BE2C (cell line): Measurements from ENCODE around the gene GADD45B.
"Not testable (repeated sequence)": the region's sequence is repeated elsewhere in the genome, so short reads cannot be mapped to it uniquely, and the experiment has no call there.

Source experiments
- DNase-seq: peaks from one replicate; pipeline ENCODE4 v3.0.0-alpha.2; 2020
- H3K27me3 ChIP-seq: fragments of 250-450 bp; sonication (Bioruptor Pico); 2 replicates; pipeline ENCODE4 v1.5.1; 2020; ENCODE audit warnings: mild to moderate bottlenecking
- H3K36me3 ChIP-seq: fragments of 250-450 bp; sonication (Bioruptor Pico); 2 replicates; pipeline ENCODE4 v1.5.1; 2020; ENCODE audit warnings: mild to moderate bottlenecking
- H3K4me1 ChIP-seq: fragments of 250-450 bp; sonication (Bioruptor Pico); 2 replicates; pipeline ENCODE4 v1.5.1; 2020
- H3K4me3 ChIP-seq: 2 replicates; pipeline ENCODE4 v1.5.1; 2011; ENCODE audit warnings: low read depth, low read length
- H3K9me3 ChIP-seq: fragments of 250-450 bp; sonication (Bioruptor Pico); 2 replicates; pipeline ENCODE4 v1.5.1; 2020
- TF ChIP-seq, protein P1 (sequence below): IDR thresholded peaks from 2 replicates; pipeline ENCODE4 v1.5.1; 2012; ENCODE audit warnings: mild to moderate bottlenecking, low read depth, low read length

Gene GADD45B

DNA sequence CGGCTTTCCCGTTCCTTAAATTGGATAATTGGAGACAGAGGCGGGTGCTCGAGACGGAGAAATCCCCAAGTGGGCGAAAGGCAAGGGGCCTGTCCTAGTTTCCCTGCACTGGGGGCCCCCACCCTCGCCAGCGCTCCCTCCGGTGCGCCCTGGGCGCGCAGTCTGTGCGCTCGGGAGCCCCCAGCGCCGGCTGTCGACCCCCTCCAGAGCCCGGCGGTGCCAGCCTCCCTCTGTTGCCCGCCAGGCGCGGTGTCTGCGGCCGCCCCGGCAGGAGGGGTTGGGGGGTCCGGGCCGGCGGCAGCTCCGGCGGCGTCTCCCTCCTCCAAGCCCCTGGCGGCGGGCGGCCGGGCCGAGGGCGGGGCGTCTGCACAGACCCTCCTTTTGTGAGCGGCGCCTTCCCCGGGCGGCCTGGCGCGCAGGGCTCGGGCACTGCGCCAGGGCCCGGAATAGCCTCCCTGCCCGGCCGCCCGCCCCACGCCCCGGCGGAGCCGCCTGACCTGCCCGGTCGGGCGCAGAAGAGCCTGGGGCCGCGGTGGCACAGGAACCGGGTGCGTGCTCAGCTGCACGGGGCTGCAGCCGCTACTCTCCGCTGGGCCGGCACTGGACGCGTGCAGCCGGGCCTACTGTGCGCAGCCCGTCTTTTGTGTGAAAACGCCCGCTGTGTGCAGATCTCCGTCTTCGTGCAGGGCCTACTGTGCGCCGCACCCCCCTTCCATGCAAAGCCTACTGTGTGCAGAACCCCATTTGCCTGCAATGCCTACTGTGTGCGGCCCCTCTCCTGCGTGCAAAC is 13.2 kb downstream of the GADD45B start:
- Histone ChIP-seq H3K4me1 (no peaks in the 10 kb centered on the region), H3K36me3 (no peaks in the 10 kb centered on the region), H3K4me3 (no peak overlapping the region), H3K9me3 (no peaks in the 10 kb centered on the region), H3K27me3 (peaks cover 24% of the 10 kb centered on the region)
- TF ChIP-seq, protein P1, sequence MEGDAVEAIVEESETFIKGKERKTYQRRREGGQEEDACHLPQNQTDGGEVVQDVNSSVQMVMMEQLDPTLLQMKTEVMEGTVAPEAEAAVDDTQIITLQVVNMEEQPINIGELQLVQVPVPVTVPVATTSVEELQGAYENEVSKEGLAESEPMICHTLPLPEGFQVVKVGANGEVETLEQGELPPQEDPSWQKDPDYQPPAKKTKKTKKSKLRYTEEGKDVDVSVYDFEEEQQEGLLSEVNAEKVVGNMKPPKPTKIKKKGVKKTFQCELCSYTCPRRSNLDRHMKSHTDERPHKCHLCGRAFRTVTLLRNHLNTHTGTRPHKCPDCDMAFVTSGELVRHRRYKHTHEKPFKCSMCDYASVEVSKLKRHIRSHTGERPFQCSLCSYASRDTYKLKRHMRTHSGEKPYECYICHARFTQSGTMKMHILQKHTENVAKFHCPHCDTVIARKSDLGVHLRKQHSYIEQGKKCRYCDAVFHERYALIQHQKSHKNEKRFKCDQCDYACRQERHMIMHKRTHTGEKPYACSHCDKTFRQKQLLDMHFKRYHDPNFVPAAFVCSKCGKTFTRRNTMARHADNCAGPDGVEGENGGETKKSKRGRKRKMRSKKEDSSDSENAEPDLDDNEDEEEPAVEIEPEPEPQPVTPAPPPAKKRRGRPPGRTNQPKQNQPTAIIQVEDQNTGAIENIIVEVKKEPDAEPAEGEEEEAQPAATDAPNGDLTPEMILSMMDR: no peak
- peak; percentile 77 for DNase-seq

DNA sequence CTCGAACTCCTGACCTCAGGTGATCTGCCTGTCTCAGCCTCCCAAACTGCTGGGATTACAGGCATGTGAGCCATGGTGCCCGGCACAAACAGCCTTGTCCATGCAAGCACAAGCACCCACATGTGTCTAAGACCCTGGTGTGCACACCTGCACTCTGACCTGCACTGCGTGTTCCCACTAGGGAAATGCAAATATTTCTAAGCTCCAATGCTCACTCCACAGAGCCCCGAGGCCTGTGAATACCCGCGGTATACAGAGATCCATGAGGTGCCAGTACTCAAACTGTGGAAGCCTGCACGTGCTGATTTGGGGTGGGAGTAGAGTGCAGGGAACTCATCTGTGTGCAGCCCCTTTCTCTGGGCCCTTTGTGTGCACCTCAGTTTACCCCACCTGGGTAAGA is 14.7 kb downstream of the GADD45B start:
- H3K4me1 ChIP-seq: no peaks in the 10 kb centered on the region
- peaks cover 34% of the 10 kb centered on the region for H3K27me3 ChIP-seq
- no peak overlapping the region for H3K4me3 ChIP-seq
- TF ChIP-seq, protein P1: no peak
- H3K36me3 ChIP-seq: no peaks in the 10 kb centered on the region
- DNase-seq: no peak
- H3K9me3 ChIP-seq: no peaks in the 10 kb centered on the region

DNA sequence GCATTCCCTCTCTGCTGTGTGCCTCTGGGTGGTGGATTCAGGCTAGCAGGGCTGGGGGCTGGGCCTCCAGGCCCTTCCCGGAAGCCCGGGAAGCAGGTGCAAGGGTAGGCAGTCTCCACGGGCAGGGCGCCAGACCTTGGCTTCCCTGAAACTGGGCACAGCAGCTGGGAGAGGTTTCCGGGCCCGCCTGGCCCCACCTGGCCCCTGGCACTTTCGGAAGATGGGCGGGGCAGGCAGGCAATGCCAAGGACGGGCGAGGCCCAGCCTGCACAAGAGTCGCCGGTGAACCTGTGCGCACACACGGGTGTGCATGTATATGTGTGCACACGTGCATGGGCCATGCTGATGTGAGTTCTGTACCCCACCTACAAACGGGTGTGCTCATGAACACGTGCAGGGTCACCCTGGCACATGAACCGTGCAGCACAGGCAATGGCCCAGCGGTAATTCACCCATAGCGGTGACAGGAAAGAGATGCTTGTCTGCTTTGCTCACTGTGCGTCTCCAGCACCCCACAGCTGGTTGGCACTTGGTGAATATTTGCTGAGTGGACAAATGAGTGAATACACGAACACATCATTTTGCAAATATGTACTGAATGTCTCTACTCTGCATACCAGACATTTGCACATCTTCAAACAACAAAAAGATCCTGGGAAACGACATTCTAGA is 15.3 kb downstream of the GADD45B start:
- TF ChIP-seq, protein P1: no peak
- H3K4me1 ChIP-seq: no peaks in the 10 kb centered on the region
- peaks cover 34% of the 10 kb centered on the region for H3K27me3 ChIP-seq
- H3K9me3 ChIP-seq: no peaks in the 10 kb centered on the region
- DNase-seq: peak; percentile 46
- H3K36me3 ChIP-seq: no peaks in the 10 kb centered on the region
- H3K4me3 ChIP-seq: no peak overlapping the region

DNA sequence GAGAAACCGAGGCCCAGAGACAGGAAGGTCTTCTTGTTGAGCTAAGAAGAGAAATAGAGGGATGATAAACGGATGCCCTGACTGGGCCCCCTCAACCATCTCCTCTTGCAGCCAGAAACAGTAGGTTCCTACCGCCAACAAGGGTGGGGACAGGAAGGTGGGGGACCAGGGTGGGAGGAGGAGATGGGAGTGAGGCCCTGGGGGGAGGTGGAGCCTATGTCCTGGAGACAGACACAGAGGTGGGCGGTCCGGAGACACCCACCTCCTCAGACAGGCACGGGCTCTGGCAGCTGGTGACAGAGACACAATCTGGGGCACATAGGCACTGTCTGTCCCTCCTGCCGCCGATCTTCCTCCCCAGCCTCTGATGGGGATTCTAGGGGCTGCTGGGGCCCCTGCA is 16.9 kb downstream of the GADD45B start:
- Histone ChIP-seq H3K4me3 (no peak overlapping the region), H3K4me1 (no peaks in the 10 kb centered on the region)

DNA sequence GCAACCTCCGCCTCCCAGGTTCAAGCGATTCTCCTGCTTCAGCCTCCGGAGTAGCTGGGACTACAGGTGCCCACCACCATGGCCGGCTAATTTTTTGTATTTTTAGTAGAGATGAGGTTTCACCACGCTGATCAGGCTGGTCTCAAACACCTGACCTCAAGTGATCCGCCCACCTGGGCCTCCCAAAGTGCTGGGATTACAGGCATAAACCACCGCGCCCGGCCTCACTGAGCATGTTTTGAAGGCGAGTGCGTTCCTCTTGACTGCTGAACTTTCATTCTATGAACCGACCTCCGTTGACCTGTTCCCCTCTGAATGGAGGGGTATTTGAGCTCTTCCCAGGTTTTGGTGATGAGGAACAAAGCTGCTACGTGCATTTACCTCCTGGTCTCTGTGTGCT is 17.5 kb downstream of the GADD45B start:
- not testable (repeated sequence) for H3K9me3 ChIP-seq, H3K4me3 ChIP-seq, DNase-seq, H3K36me3 ChIP-seq, H3K4me1 ChIP-seq
- H3K27me3 ChIP-seq: peaks cover 24% of the 10 kb centered on the region

More for the DNA sequence above, 16.9 kb downstream of the GADD45B start:
- no peaks in the 10 kb centered on the region for H3K36me3 ChIP-seq
- H3K9me3 ChIP-seq: no peaks in the 10 kb centered on the region
- H3K27me3 ChIP-seq: peaks cover 28% of the 10 kb centered on the region
- DNase-seq: no peak
- TF ChIP-seq, protein P1: no peak

DNA sequence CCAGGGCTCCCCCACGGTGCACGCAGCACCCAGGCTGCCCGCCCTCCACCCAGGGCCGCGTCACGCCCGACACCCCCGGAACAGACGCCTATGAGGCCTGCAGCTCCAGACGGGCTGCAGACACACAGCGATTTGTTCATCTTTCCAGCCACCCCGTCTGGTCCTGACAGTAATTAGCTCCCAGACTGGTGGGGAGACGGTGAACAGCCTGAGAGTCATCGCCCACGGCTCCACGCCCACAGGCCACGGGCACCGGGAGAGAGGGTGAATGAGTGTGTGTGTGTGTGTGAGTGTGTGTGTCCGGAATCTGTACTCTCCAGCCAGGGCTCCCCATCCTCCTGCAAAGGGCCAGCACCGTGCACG is 18.1 kb downstream of the GADD45B start:
- Histone ChIP-seq H3K36me3 (no peaks in the 10 kb centered on the region), H3K27me3 (peaks cover 18% of the 10 kb centered on the region), H3K9me3 (no peaks in the 10 kb centered on the region), H3K4me1 (no peaks in the 10 kb centered on the region), H3K4me3 (peak overlapping the region; percentile 57)
- DNase-seq: peak; percentile 43
- TF ChIP-seq, protein P1: no peak
